Frontal cortex (tissue), 4 donors: ENCODE results near the gene PHLDA3. TPM values are rescaled to one million over a fixed set of nuclear protein-coding genes. Genes with fewer than 3 reads are reported as not detected.
A peak's percentile ranks its signal among the peaks of the same experiment; 100 is the strongest.
"Not testable (repeated sequence)": the region's sequence is repeated elsewhere in the genome, so short reads cannot be mapped to it uniquely, and the experiment has no call there.

Experiments
- DNase-seq, 2 donors: peaks; one replicate each; pipeline ENCODE4 v3.0.0; 2012; ENCODE audit warnings: low spot score in 2 of 2
- FAIRE-seq: peaks from 2 replicates; lab custom pipeline; 2012; peaks lifted over from hg19 to GRCh38; lab: Jason Lieb, UNC
- total RNA-seq: library from RNA; depleted of rRNA; stranded (reverse); fragments of >200 nt; gene quantifications from one replicate; pipeline ENCODE4 v1.2.3, GENCODE V29; 2014
- donor health status: control.
- donor health status: control.
- donor health status: control.

PHLDA3 gene
- total RNA-seq, 1 donor from 2014 or later, result 5.7 TPM

GRCh38 chr1:201489643-201490261 is 20.8 kb upstream of the PHLDA3 start:
- DNase-seq, result no peak

GRCh38 chr1:201488830-201489589 is 20.0 kb upstream of the PHLDA3 start:
- DNase-seq, result no peak
- FAIRE-seq, result no peak

More at GRCh38 chr1:201489643-201490261, 20.8 kb upstream of the PHLDA3 start:
- FAIRE-seq, result no peak

GRCh38 chr1:201487742-201488141 is 18.8 kb upstream of the PHLDA3 start:
- DNase-seq (no peak), FAIRE-seq (no peak)

- DNase-seq (no peak), FAIRE-seq (no peak)
Observed at GRCh38 chr1:201486187-201486586, 17.2 kb upstream of the PHLDA3 start.

- FAIRE-seq (no peak), DNase-seq (no peak)
Observed at GRCh38 chr1:201485184-201485774, 16.3 kb upstream of the PHLDA3 start.

GRCh38 chr1:201483373-201483949 is 14.5 kb upstream of the PHLDA3 start:
- FAIRE-seq, result no peak
- no peak for DNase-seq

- no peak for FAIRE-seq
- no peak for DNase-seq
Observed at GRCh38 chr1:201482755-201483154, 13.8 kb upstream of the PHLDA3 start.

GRCh38 chr1:201481761-201482493 is 12.9 kb upstream of the PHLDA3 start:
- peak; percentile 83 to 86 for DNase-seq
- FAIRE-seq, result no peak

- peak in 1 of 2 donors; percentile 48 for DNase-seq
- FAIRE-seq, result no peak
Observed at GRCh38 chr1:201481004-201481380, 12.0 kb upstream of the PHLDA3 start.

- FAIRE-seq (no peak), DNase-seq (peak; percentile 59 to 72)
Observed at GRCh38 chr1:201480231-201481003, 11.4 kb upstream of the PHLDA3 start.

- DNase-seq (no peak), FAIRE-seq (no peak)
Observed at GRCh38 chr1:201479201-201479730, 10.3 kb upstream of the PHLDA3 start.

GRCh38 chr1:201478666-201479065 is 9.7 kb upstream of the PHLDA3 start:
- FAIRE-seq, DNase-seq: not testable (repeated sequence)

- no peak for DNase-seq
- FAIRE-seq, result no peak
Observed at GRCh38 chr1:201476670-201477344, 7.8 kb upstream of the PHLDA3 start.

GRCh38 chr1:201475915-201476669 is 7.1 kb upstream of the PHLDA3 start:
- no peak for DNase-seq
- FAIRE-seq, result no peak

- no peak for FAIRE-seq
Observed at GRCh38 chr1:201475130-201475529, 6.1 kb upstream of the PHLDA3 start.

GRCh38 chr1:201473296-201473695 is 4.3 kb upstream of the PHLDA3 start:
- FAIRE-seq, result no peak
- DNase-seq, result no peak

More at GRCh38 chr1:201475130-201475529, 6.1 kb upstream of the PHLDA3 start:
- no peak for DNase-seq

GRCh38 chr1:201472321-201472720 is 3.3 kb upstream of the PHLDA3 start:
- not testable (repeated sequence) for DNase-seq, FAIRE-seq

- FAIRE-seq, result no peak
Observed at GRCh38 chr1:201471772-201472171, 2.8 kb upstream of the PHLDA3 start.

More at GRCh38 chr1:201471772-201472171, 2.8 kb upstream of the PHLDA3 start:
- DNase-seq, result no peak
